Measurements from ENCODE around the gene FBXO11. TPM values are rescaled to one million over a fixed set of nuclear protein-coding genes. Genes with fewer than 3 reads are reported as not detected.
"Not testable (repeated sequence)": the region's sequence is repeated elsewhere in the genome, so short reads cannot be mapped to it uniquely, and the experiment has no call there.

Gene FBXO11
- total RNA-seq, 1 donor from 2014 or later, result 83.9 TPM

DNA sequence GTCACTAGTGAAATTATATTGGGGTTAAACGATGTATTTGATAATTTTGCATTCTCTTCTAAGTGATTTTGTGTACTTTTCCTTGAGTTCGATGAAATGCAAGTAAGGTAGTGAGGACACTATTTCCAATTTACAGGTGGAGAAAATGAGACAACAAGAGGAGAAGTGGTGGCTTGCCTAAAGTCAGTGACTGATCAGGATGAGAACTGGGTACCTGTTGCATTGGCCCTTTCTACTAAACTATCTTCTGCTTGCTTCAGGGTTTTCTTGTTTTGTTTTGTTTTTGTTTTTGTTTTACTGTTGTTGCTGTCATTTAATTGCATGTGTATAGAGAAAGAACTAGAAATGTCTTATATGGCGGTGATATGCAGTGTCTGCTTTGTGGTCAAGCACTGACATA is 31.4 kb upstream of the FBXO11 start:
- no peaks in the 10 kb centered on the region for H3K36me3 Mint-ChIP-seq
- DNase-seq (ENCODE audit: extremely low spot score, unreplicated experiment), result no peak
- H3K27me3 Mint-ChIP-seq, result no peaks in the 10 kb centered on the region
- no peak overlapping the region for H3K27ac Mint-ChIP-seq
- no peaks in the 10 kb centered on the region for H3K4me1 Mint-ChIP-seq (ENCODE audit: unreplicated experiment)
- H3K9me3 Mint-ChIP-seq, result no peaks in the 10 kb centered on the region
- no peak overlapping the region for H3K4me3 Mint-ChIP-seq
- TF ChIP-seq CTCF (conservative IDR thresholded peaks at IDR 0.05), result no peak

DNA sequence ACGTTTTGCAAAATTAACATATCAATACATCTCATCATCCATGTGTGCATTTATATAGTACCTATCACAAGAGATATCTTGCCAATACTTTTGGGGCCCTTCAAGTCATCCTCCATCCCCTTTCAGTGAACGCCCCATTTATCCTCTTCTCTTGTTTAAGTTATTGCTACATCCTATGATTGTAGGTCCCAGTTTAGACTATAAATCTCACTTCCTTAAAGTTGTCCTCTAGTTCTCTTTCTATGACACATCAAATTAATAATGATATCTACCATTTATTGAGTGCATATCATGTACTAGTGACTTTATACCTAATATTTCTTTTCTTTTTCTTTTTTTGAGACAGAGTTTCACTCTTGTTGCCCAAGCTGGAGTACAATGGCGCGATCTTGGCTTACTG is 28.8 kb upstream of the FBXO11 start:
- no peaks in the 10 kb centered on the region for H3K9me3 Mint-ChIP-seq
- no peak overlapping the region for H3K4me3 Mint-ChIP-seq
- no peak overlapping the region for H3K27ac Mint-ChIP-seq
- H3K36me3 Mint-ChIP-seq, result no peaks in the 10 kb centered on the region
- no peak for DNase-seq (ENCODE audit: extremely low spot score, unreplicated experiment)
- TF ChIP-seq CTCF (conservative IDR thresholded peaks at IDR 0.05), result no peak
- no peaks in the 10 kb centered on the region for H3K27me3 Mint-ChIP-seq
- H3K4me1 Mint-ChIP-seq (ENCODE audit: unreplicated experiment), result no peaks in the 10 kb centered on the region

GRCh38 chr2:47918043-47918442 is 11.7 kb upstream of the FBXO11 start:
- no peak for TF ChIP-seq CTCF (conservative IDR thresholded peaks at IDR 0.05)
- no peaks in the 10 kb centered on the region for H3K4me1 Mint-ChIP-seq (ENCODE audit: unreplicated experiment)
- H3K27ac Mint-ChIP-seq, result no peak overlapping the region
- H3K36me3 Mint-ChIP-seq, result no peaks in the 10 kb centered on the region
- no peak for DNase-seq (ENCODE audit: extremely low spot score, unreplicated experiment)
- H3K27me3 Mint-ChIP-seq, result no peaks in the 10 kb centered on the region
- H3K9me3 Mint-ChIP-seq, result no peaks in the 10 kb centered on the region
- no peak overlapping the region for H3K4me3 Mint-ChIP-seq

GRCh38 chr2:47917276-47917961 is 11.1 kb upstream of the FBXO11 start:
- H3K4me3 Mint-ChIP-seq, result no peak overlapping the region
- no peak for DNase-seq (ENCODE audit: extremely low spot score, unreplicated experiment)
- TF ChIP-seq CTCF (conservative IDR thresholded peaks at IDR 0.05), result no peak
- H3K9me3 Mint-ChIP-seq, result no peaks in the 10 kb centered on the region
- no peaks in the 10 kb centered on the region for H3K36me3 Mint-ChIP-seq
- no peak overlapping the region for H3K27ac Mint-ChIP-seq
- H3K4me1 Mint-ChIP-seq (ENCODE audit: unreplicated experiment), result no peaks in the 10 kb centered on the region
- no peaks in the 10 kb centered on the region for H3K27me3 Mint-ChIP-seq

DNA sequence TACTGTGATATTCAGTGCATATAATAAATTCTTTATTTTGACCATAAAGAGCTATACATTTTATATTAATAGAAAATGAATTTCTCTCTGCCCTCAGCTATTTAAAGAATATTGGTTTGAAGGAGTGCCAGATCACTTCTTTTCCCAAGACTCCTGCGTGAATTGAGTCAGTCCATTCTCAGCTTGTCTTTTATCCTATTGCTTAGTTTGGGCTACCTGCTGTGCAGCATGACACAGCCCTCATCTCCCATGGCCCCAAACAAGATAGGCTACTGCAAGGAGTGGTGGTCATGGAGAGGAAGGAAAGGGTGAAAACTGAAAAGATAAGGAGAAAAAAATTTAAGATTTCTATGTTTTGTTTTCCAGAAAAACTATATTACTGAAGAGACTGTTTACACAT is 10.1 kb upstream of the FBXO11 start:
- Mint-ChIP-seq H3K4me3 (no peak overlapping the region), H3K27me3 (no peaks in the 10 kb centered on the region), H3K27ac (no peak overlapping the region), H3K9me3 (no peaks in the 10 kb centered on the region), H3K36me3 (no peaks in the 10 kb centered on the region), H3K4me1 (ENCODE audit: unreplicated experiment) (no peaks in the 10 kb centered on the region)
- no peak for DNase-seq (ENCODE audit: extremely low spot score, unreplicated experiment)
- TF ChIP-seq CTCF (conservative IDR thresholded peaks at IDR 0.05), result no peak

DNA sequence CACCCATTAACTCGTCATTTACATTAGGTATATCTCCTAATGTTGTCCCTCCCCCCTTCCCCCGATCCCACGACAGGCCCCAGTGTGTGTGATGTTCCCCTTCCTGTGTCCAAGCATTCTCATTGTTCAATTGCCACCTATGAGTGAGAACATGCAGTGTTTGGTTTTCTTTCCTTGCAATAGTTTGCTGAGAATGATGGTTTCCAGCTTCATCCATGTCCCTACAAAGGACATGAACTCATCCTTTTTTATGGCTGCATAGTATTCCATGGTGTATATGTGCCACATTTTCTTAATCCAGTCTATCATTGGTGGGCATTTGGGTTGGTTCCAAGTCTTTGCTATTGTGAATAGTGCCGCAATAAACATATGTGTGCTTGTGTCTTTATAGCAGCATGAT is 4.4 kb upstream of the FBXO11 start:
- not testable (repeated sequence) for H3K4me3 Mint-ChIP-seq; H3K4me1 Mint-ChIP-seq (ENCODE audit: unreplicated experiment); H3K36me3 Mint-ChIP-seq; DNase-seq (ENCODE audit: extremely low spot score, unreplicated experiment); H3K27ac Mint-ChIP-seq; H3K9me3 Mint-ChIP-seq; H3K27me3 Mint-ChIP-seq

Measured in type B pancreatic cell (in vitro differentiated cells).